ENCODE data around the gene CRISPLD2. TPM values are rescaled to one million over a fixed set of nuclear protein-coding genes. Genes with fewer than 3 reads are reported as not detected.

CRISPLD2 gene
- total RNA-seq, 1 donor from 2014 or later, result 3.3 TPM

- no peak for DNase-seq (ENCODE audit: extremely low spot score, unreplicated experiment)
- H3K4me1 Mint-ChIP-seq (ENCODE audit: unreplicated experiment), result no peaks in the 10 kb centered on the region
- H3K4me3 Mint-ChIP-seq (ENCODE audit: unreplicated experiment), result no peak overlapping the region
- no peaks in the 10 kb centered on the region for H3K9me3 Mint-ChIP-seq (ENCODE audit: unreplicated experiment)
- no peak overlapping the region for H3K27ac Mint-ChIP-seq (ENCODE audit: unreplicated experiment)
- no peaks in the 10 kb centered on the region for H3K36me3 Mint-ChIP-seq (ENCODE audit: unreplicated experiment)
- no peaks in the 10 kb centered on the region for H3K27me3 Mint-ChIP-seq (ENCODE audit: unreplicated experiment)
- no peak for TF ChIP-seq CTCF (IDR thresholded peaks at IDR 0.05)
Observed at GRCh38 chr16:84907575-84907974, 87.8 kb downstream of the CRISPLD2 start.

GRCh38 chr16:84909476-84910085 lies 89.8 kb downstream of the CRISPLD2 start:
- no peak overlapping the region for H3K27ac Mint-ChIP-seq (ENCODE audit: unreplicated experiment)
- no peaks in the 10 kb centered on the region for H3K36me3 Mint-ChIP-seq (ENCODE audit: unreplicated experiment)
- H3K4me1 Mint-ChIP-seq (ENCODE audit: unreplicated experiment), result no peaks in the 10 kb centered on the region
- H3K9me3 Mint-ChIP-seq (ENCODE audit: unreplicated experiment), result no peaks in the 10 kb centered on the region
- no peak for DNase-seq (ENCODE audit: extremely low spot score, unreplicated experiment)
- peaks cover 4% of the 10 kb centered on the region for H3K27me3 Mint-ChIP-seq (ENCODE audit: unreplicated experiment)
- H3K4me3 Mint-ChIP-seq (ENCODE audit: unreplicated experiment), result no peak overlapping the region
- no peak for TF ChIP-seq CTCF (IDR thresholded peaks at IDR 0.05)

- no peak for TF ChIP-seq CTCF (IDR thresholded peaks at IDR 0.05)
- Mint-ChIP-seq H3K27me3 (ENCODE audit: unreplicated experiment) (peaks cover 15% of the 10 kb centered on the region), H3K4me3 (ENCODE audit: unreplicated experiment) (no peak overlapping the region), H3K4me1 (ENCODE audit: unreplicated experiment) (no peaks in the 10 kb centered on the region), H3K36me3 (ENCODE audit: unreplicated experiment) (no peaks in the 10 kb centered on the region), H3K9me3 (ENCODE audit: unreplicated experiment) (no peaks in the 10 kb centered on the region), H3K27ac (ENCODE audit: unreplicated experiment) (no peak overlapping the region)
- no peak for DNase-seq (ENCODE audit: extremely low spot score, unreplicated experiment)
Observed at GRCh38 chr16:84911486-84912216, 91.9 kb downstream of the CRISPLD2 start.

GRCh38 chr16:84913315-84913714 lies 93.5 kb downstream of the CRISPLD2 start:
- Mint-ChIP-seq H3K4me1 (ENCODE audit: unreplicated experiment) (no peaks in the 10 kb centered on the region), H3K27me3 (ENCODE audit: unreplicated experiment) (peaks cover 30% of the 10 kb centered on the region), H3K9me3 (ENCODE audit: unreplicated experiment) (no peaks in the 10 kb centered on the region), H3K4me3 (ENCODE audit: unreplicated experiment) (no peak overlapping the region), H3K27ac (ENCODE audit: unreplicated experiment) (no peak overlapping the region), H3K36me3 (ENCODE audit: unreplicated experiment) (no peaks in the 10 kb centered on the region)
- TF ChIP-seq CTCF (IDR thresholded peaks at IDR 0.05), result no peak
- DNase-seq (ENCODE audit: extremely low spot score, unreplicated experiment), result no peak

- Mint-ChIP-seq H3K36me3 (ENCODE audit: unreplicated experiment) (no peaks in the 10 kb centered on the region), H3K27ac (ENCODE audit: unreplicated experiment) (no peak overlapping the region), H3K27me3 (ENCODE audit: unreplicated experiment) (peaks cover 39% of the 10 kb centered on the region), H3K9me3 (ENCODE audit: unreplicated experiment) (no peaks in the 10 kb centered on the region), H3K4me1 (ENCODE audit: unreplicated experiment) (peaks cover 4% of the 10 kb centered on the region), H3K4me3 (ENCODE audit: unreplicated experiment) (no peak overlapping the region)
- TF ChIP-seq CTCF (IDR thresholded peaks at IDR 0.05), result no peak
- DNase-seq (ENCODE audit: extremely low spot score, unreplicated experiment), result no peak
Observed at GRCh38 chr16:84914273-84914672, 94.5 kb downstream of the CRISPLD2 start.

All from osteocyte (in vitro differentiated cells).